OCI-LY1 (cell line): ENCODE measurements around the gene FAM180A.

Experiments used
- H2AFZ ChIP-seq: fragments of 200-600 bp; sonication (generic), shearing (Covaris generic); 2 replicates; pipeline ENCODE4 v1.6.0; 2014; ENCODE audit warnings: antibody characterized with exemption, mild to moderate bottlenecking, low read length
- H3F3A ChIP-seq: fragments of 200-600 bp; sonication (generic), shearing (Covaris generic); 2 replicates; pipeline ENCODE4 v1.6.0; 2014; ENCODE audit warnings: mild to moderate bottlenecking, antibody characterized with exemption, low read length, moderate library complexity; ENCODE audit not compliant: insufficient read depth
- H3K27ac ChIP-seq: fragments of 200-600 bp; sonication (generic); 2 replicates; pipeline ENCODE4 v1.5.1; 2014; ENCODE audit warnings: low read length, mixed run types, mild to moderate bottlenecking, low read depth; ENCODE audit not compliant: poor library complexity, severe bottlenecking
- H3K27me3 ChIP-seq: fragments of 200-600 bp; sonication (generic); 2 replicates; pipeline ENCODE4 v1.6.0; 2014; ENCODE audit warnings: antibody characterized with exemption, mild to moderate bottlenecking, low read length, moderate library complexity; ENCODE audit not compliant: insufficient read depth
- H3K36me3 ChIP-seq: fragments of 200-600 bp; sonication (generic); 2 replicates; pipeline ENCODE4 v1.6.1; 2014; ENCODE audit warnings: mild to moderate bottlenecking, antibody characterized with exemption, low read length, moderate library complexity, mixed read lengths; ENCODE audit not compliant: insufficient read depth
- H3K4me1 ChIP-seq: fragments of 200-600 bp; sonication (generic); 2 replicates; pipeline ENCODE4 v1.5.1; 2014; ENCODE audit warnings: mild to moderate bottlenecking, low read length, moderate library complexity; ENCODE audit not compliant: insufficient read depth, severe bottlenecking
- H3K4me2 ChIP-seq: fragments of 200-600 bp; sonication (generic), shearing (Covaris generic); 2 replicates; pipeline ENCODE4 v1.6.1; 2014; ENCODE audit warnings: low read length
- H3K4me3 ChIP-seq: fragments of 200-600 bp; sonication (generic); 2 replicates; pipeline ENCODE4 v1.5.1; 2014; ENCODE audit warnings: low read length, low read depth, mild to moderate bottlenecking, mixed read lengths; ENCODE audit not compliant: poor library complexity, severe bottlenecking
- H3K79me2 ChIP-seq: fragments of 200-600 bp; shearing (Covaris generic); 2 replicates; pipeline ENCODE4 v1.6.1; 2016; ENCODE audit warnings: mixed run types, low read length, mixed read lengths; ENCODE audit not compliant: insufficient read depth
- H3K9ac ChIP-seq: fragments of 200-600 bp; sonication (generic), shearing (Covaris generic); 2 replicates; pipeline ENCODE4 v1.6.1; 2014; ENCODE audit warnings: mild to moderate bottlenecking, low read length, mixed read lengths
- H3K9me2 ChIP-seq: fragments of 200-600 bp; sonication (generic), shearing (Covaris generic); 2 replicates; pipeline ENCODE4 v1.6.1; 2014; ENCODE audit warnings: low read depth, mild to moderate bottlenecking, low read length, mixed read lengths
- H3K9me3 ChIP-seq: fragments of 200-600 bp; shearing (Covaris generic); 2 replicates; pipeline ENCODE4 v1.6.1; 2014; ENCODE audit warnings: low read length, mixed read lengths
- H4K20me1 ChIP-seq: fragments of 200-600 bp; sonication (generic), shearing (Covaris generic); 2 replicates; pipeline ENCODE4 v1.6.0; 2016; ENCODE audit warnings: mild to moderate bottlenecking, low read length; ENCODE audit not compliant: insufficient read depth
- EZH2 ChIP-seq: fragments of 200-600 bp; sonication (generic), shearing (Covaris generic); IDR thresholded peaks from 2 replicates; pipeline ENCODE4 v1.8.0; 2017; ENCODE audit warnings: borderline replicate concordance, mixed run types, mild to moderate bottlenecking, antibody characterized with exemption, low read length, moderate library complexity, mixed read lengths
- TF ChIP-seq, protein P1 (sequence below): fragments of 200-600 bp; sonication (generic), shearing (Covaris generic); IDR thresholded peaks from 2 replicates; pipeline ENCODE4 v1.5.1; 2017; ENCODE audit warnings: mild to moderate bottlenecking, antibody characterized with exemption, low read length, moderate library complexity, mixed read lengths

FAM180A gene

DNA sequence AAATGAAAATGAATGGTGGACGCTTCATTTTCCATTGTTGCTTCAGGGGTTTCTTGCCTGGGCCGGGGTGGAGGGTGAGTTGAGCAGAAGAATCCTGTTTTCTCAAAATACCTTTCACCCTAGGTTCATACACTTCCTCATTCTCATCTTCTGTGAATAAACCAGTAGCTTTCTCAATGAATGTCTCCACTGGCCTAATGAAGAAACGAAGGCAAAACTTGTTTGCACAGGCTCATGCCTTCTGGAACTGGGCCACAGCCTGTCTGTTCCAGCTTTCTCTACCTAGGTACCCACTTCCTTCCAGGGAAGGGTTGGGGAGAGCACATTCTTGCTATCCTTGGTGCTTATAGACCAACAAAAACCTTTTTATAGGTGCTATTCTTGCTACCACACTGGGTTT lies 65.0 kb downstream of the FAM180A start:
- Histone ChIP-seq H3K9ac (no peak overlapping the region), H3K4me3 (no peak overlapping the region), H3F3A (no peaks in the 10 kb centered on the region), H3K9me2 (no peaks in the 10 kb centered on the region), H3K79me2 (no peaks in the 10 kb centered on the region), H3K4me2 (no peak overlapping the region), H3K9me3 (no peaks in the 10 kb centered on the region), H3K27me3 (no peaks in the 10 kb centered on the region), H3K4me1 (no peaks in the 10 kb centered on the region), H3K36me3 (peaks cover 10% of the 10 kb centered on the region; the same call in 1 of the 2 replicates), H2AFZ (no peak overlapping the region), H4K20me1 (no peaks in the 10 kb centered on the region), H3K27ac (no peak overlapping the region)
- TF ChIP-seq, protein P1, sequence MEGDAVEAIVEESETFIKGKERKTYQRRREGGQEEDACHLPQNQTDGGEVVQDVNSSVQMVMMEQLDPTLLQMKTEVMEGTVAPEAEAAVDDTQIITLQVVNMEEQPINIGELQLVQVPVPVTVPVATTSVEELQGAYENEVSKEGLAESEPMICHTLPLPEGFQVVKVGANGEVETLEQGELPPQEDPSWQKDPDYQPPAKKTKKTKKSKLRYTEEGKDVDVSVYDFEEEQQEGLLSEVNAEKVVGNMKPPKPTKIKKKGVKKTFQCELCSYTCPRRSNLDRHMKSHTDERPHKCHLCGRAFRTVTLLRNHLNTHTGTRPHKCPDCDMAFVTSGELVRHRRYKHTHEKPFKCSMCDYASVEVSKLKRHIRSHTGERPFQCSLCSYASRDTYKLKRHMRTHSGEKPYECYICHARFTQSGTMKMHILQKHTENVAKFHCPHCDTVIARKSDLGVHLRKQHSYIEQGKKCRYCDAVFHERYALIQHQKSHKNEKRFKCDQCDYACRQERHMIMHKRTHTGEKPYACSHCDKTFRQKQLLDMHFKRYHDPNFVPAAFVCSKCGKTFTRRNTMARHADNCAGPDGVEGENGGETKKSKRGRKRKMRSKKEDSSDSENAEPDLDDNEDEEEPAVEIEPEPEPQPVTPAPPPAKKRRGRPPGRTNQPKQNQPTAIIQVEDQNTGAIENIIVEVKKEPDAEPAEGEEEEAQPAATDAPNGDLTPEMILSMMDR = no peak
- no peak for TF ChIP-seq EZH2

DNA sequence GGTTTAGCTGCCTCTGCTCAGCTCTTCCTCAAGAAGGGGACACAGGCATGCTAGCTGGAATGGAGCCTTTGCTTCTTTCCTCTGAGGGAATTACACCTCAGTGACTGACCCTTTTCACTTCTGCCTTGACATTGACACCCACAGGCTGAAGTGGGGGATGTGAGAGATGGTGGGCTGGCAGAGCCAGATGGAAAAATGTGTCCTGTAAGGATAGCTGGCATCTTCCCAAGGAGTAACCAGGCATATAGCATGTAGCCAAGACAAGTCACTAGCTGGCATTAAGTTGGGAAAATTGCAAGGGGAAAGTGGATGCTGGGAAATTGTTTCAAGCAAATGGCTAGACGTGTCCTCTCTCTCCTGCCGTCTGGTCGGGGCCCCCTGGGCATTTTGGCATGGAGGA lies 66.4 kb downstream of the FAM180A start:
- Histone ChIP-seq H3K27me3 (no peaks in the 10 kb centered on the region), H3K9me3 (no peaks in the 10 kb centered on the region), H4K20me1 (no peaks in the 10 kb centered on the region), H3K4me1 (no peaks in the 10 kb centered on the region), H3K9me2 (no peaks in the 10 kb centered on the region), H3F3A (no peaks in the 10 kb centered on the region), H3K9ac (no peak overlapping the region), H3K4me3 (no peak overlapping the region), H3K27ac (no peak overlapping the region), H2AFZ (no peak overlapping the region), H3K36me3 (peaks cover 21% of the 10 kb centered on the region; the same call in 1 of the 2 replicates), H3K79me2 (no peaks in the 10 kb centered on the region), H3K4me2 (no peak overlapping the region)
- TF ChIP-seq EZH2 = no peak
- TF ChIP-seq, protein P1 = no peak

DNA sequence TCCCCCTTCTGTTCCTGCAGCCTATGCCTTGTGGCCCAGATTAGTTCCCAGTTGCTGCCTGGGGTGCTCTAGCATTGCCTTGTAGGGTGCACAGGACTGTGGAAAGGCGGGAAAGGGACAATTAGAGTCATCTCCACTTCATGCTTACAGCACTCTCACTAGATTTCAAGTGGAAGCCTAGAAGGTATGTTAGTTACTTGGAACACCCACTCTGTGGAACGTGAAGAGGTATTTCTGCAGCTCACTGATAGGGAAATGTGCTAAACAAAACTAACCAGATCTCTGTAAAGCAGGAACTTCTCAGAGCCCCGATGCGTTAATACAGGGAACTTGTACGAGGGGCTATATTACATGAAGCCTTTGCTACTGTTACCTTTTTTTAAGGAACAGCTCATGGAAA lies 66.9 kb downstream of the FAM180A start:
- no peaks in the 10 kb centered on the region for H3K27me3 ChIP-seq
- no peak overlapping the region for H3K4me2 ChIP-seq
- TF ChIP-seq, protein P1 = no peak
- TF ChIP-seq EZH2 = no peak
- H3K27ac ChIP-seq = no peak overlapping the region
- H4K20me1 ChIP-seq = no peaks in the 10 kb centered on the region
- no peaks in the 10 kb centered on the region for H3F3A ChIP-seq
- no peaks in the 10 kb centered on the region for H3K9me2 ChIP-seq
- no peak overlapping the region for H3K4me3 ChIP-seq
- peaks cover 21% of the 10 kb centered on the region; the same call in 1 of the 2 replicates for H3K36me3 ChIP-seq
- no peaks in the 10 kb centered on the region for H3K9me3 ChIP-seq
- H3K9ac ChIP-seq = no peak overlapping the region
- H2AFZ ChIP-seq = no peak overlapping the region
- no peaks in the 10 kb centered on the region for H3K79me2 ChIP-seq
- H3K4me1 ChIP-seq = no peaks in the 10 kb centered on the region
